Stomach (tissue), 9 donors: ENCODE results near the gene GRK4. TPM values are rescaled to one million over a fixed set of nuclear protein-coding genes. Genes with fewer than 3 reads are reported as not detected.
"Not testable (repeated sequence)": the region's sequence is repeated elsewhere in the genome, so short reads cannot be mapped to it uniquely, and the experiment has no call there.

Source experiments
- DNase-seq, 2 donors: peaks; one replicate each; pipeline versions ENCODE4 v3.0.0 to v3.0.0-alpha.2; 2013 to 2019
- H3K27ac ChIP-seq, 5 donors: fragments of 200-600 bp in 4 of 5; sonication (generic) in 4 of 5; one replicate each; pipeline ENCODE4 v1.5.1; 2013 to 2019; ENCODE audit warnings: mild to moderate bottlenecking in 1 of 5, moderate library complexity in 1 of 5
- H3K27me3 ChIP-seq, 3 donors: fragments of 200-600 bp; sonication (generic); one replicate each; pipeline ENCODE4 v1.5.1; 2017 to 2019; ENCODE audit warnings: mixed run types in 1 of 3
- H3K36me3 ChIP-seq, 4 donors: fragments of 200-600 bp; sonication (generic); 1 replicate in 3 of 4; 2 replicates in 1 of 4; pipeline ENCODE4 v1.5.1; 2016 to 2019
- H3K4me1 ChIP-seq, 4 donors: fragments of 200-600 bp; sonication (generic); one replicate each; pipeline ENCODE4 v1.5.1; 2016 to 2019
- H3K4me3 ChIP-seq, 4 donors: fragments of 200-600 bp; sonication (generic) in 3 of 4; one replicate each; pipeline ENCODE4 v1.5.1; 2016 to 2019; ENCODE audit warnings: mild to moderate bottlenecking in 1 of 4
- H3K9me3 ChIP-seq, 4 donors: fragments of 200-600 bp; sonication (generic); one replicate each; pipeline ENCODE4 v1.5.1; 2016 to 2019
- CTCF ChIP-seq, 7 experiments: fragments of 450-650 bp in 4 of 7; fragments of 200-600 bp in 3 of 7; sonication (generic) in 3 of 7; IDR thresholded peaks; one replicate each; pipeline ENCODE4 v1.5.1; 2016 to 2019; ENCODE audit warnings: antibody characterized with exemption in 7 of 7, control low read depth in 2 of 7, mild to moderate bottlenecking in 1 of 7
- EP300 ChIP-seq: sonication (generic); formaldehyde crosslinking; IDR thresholded peaks from one replicate; pipeline ENCODE4 v1.6.1; 2017; ENCODE audit warnings: antibody characterized with exemption
- POLR2A ChIP-seq, 4 donors: fragments of 450-650 bp; IDR thresholded peaks; one replicate each; pipeline ENCODE4 v1.6.1; 2016; ENCODE audit warnings: antibody characterized with exemption in 4 of 4, control low read depth in 2 of 4, mild to moderate bottlenecking in 1 of 4, moderate library complexity in 1 of 4
- POLR2AphosphoS5 ChIP-seq, 3 donors: sonication (generic); formaldehyde crosslinking; IDR thresholded peaks; one replicate each; pipeline ENCODE4 v1.6.1; 2016; ENCODE audit warnings: antibody characterized with exemption in 3 of 3
- WGBS, 5 donors: extraction: QIAGEN DNeasy Blood & Tissue Kit in 3 of 5; methylation state at CpG; one replicate each; pipeline versions ENCODE4 v1.1.5 to v1.1.7; 2013 to 2018; 5-methylcytosine and 5-hydroxymethylcytosine counted together
- intact Hi-C: fragments of 100-400 bp; cut with DNase I; formaldehyde crosslinking; loops from one replicate; pipeline ENCODE4 v1.15.1; 2023; ENCODE audit warnings: low total_unique reads
- polyA plus RNA-seq, 3 donors: library from polyadenylated mRNA; stranded (reverse); fragments of 200-250 nt; gene quantifications; one replicate each; pipeline ENCODE4 v1.2.3, GENCODE V29; 2013
- total RNA-seq, 5 donors: library from RNA; depleted of rRNA; stranded (reverse); fragments of >200 nt; gene quantifications; one replicate each; pipeline versions ENCODE4 v1.1.0 to v1.2.3, GENCODE V29; 2014 to 2016
- donor health status: healthy with polysubstance abuse.
- donor health status: Bipolar disorder and iron deficiency.
- donor health status: healthy.

Gene GRK4
- total and polyA plus RNA-seq, 8 donors = 0.58 to 11.9 (median 5.1) TPM

- DNase-seq = no peak
- Histone ChIP-seq H3K27ac (no peak overlapping the region), H3K4me3 (no peak overlapping the region), H3K4me1 (no peaks in the 10 kb centered on the region), H3K36me3 (no peaks in the 10 kb centered on the region), H3K27me3 (no peaks in the 10 kb centered on the region), H3K9me3 (no peaks in the 10 kb centered on the region)
- intact Hi-C loops = no loop called here
- TF ChIP-seq CTCF (IDR thresholded peaks at IDR 0.05) (no peak), EP300 (no peak), POLR2AphosphoS5 (IDR thresholded peaks at IDR 0.05) (no peak), POLR2A (IDR thresholded peaks at IDR 0.05) (no peak)
- 90 to 96% (median 93%) methylated on average over 3 of the region's 3 CpGs for WGBS, 5 donors
Measured at GRCh38 chr4:2971275-2971674, 7.9 kb downstream of the GRK4 start.

DNA sequence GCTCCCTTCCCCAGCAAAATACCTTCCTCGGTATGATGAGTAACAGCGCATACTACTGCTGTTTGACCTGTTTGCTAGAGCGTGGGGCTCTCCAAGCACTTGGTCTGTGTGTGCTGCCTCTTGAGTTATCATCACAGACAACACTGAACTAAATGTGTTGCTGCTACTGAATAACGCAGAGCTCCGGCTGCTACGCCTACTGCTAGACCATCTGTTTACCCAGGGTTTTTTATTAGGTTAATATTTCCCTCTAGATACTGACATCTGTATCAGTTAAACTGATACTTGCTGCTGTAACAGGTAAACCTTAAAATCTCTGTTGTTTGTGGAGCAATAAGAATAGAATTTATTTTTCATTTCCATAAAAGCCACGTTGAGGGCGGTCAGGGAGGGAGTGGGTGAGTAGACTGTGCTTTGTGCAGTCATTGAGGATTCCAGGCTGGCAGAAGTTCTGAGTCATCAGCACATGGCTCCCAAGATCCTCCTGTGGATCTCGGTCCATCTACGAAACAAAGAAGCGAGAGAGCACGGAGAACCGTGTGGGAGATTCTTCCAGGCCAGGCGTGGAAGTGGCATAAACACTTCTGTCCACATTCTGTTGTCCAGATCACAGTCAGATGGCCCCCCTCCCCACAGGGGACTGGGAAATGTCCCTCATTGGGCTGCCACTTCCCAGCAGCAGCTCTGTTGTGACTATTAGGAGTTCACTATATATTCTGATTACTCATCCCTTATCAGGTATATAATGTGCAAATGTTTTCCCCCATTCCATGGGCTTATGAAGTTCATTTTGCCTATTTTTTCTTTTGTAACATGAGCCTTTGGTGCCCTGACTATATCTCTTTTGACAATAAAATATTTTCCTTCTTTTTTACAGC is 14.1 kb downstream of the GRK4 start:
- 80 to 87% (median 82%) methylated on average over 14 of the region's 14 CpGs for WGBS, 5 donors
- no peaks in the 10 kb centered on the region for H3K4me1 ChIP-seq
- no peaks in the 10 kb centered on the region for H3K36me3 ChIP-seq
- H3K27me3 ChIP-seq = no peaks in the 10 kb centered on the region
- TF ChIP-seq POLR2AphosphoS5 (IDR thresholded peaks at IDR 0.05) = no peak
- no peak for TF ChIP-seq CTCF (IDR thresholded peaks at IDR 0.05)
- TF ChIP-seq POLR2A (IDR thresholded peaks at IDR 0.05) = no peak
- TF ChIP-seq EP300 = no peak
- H3K27ac ChIP-seq = no peak overlapping the region
- H3K9me3 ChIP-seq = peaks cover 0 to 15% (median 10%) of the 10 kb centered on the region in 4 donors
- DNase-seq = peak in 1 of 2 donors; percentile 28
- intact Hi-C loops = no loop called here
- no peak overlapping the region for H3K4me3 ChIP-seq

GRCh38 chr4:2981256-2981819 is 18.0 kb downstream of the GRK4 start:
- DNase-seq = no peak
- TF ChIP-seq POLR2AphosphoS5 (IDR thresholded peaks at IDR 0.05) (no peak), EP300 (no peak), POLR2A (IDR thresholded peaks at IDR 0.05) (no peak), CTCF (IDR thresholded peaks at IDR 0.05) (no peak)
- no peaks in the 10 kb centered on the region for H3K27me3 ChIP-seq
- no peaks in the 10 kb centered on the region for H3K36me3 ChIP-seq
- WGBS, 5 donors = 73 to 90% (median 87%) methylated on average over 4 of the region's 4 CpGs
- peaks cover 0 to 15% (median 10%) of the 10 kb centered on the region in 4 donors for H3K9me3 ChIP-seq
- intact Hi-C loops = no loop called here
- no peaks in the 10 kb centered on the region for H3K4me1 ChIP-seq
- H3K27ac ChIP-seq = no peak overlapping the region
- no peak overlapping the region for H3K4me3 ChIP-seq

GRCh38 chr4:2982012-2982411 is 18.6 kb downstream of the GRK4 start:
- H3K9me3 ChIP-seq = peaks cover 0 to 15% (median 10%) of the 10 kb centered on the region in 4 donors
- H3K36me3 ChIP-seq = no peaks in the 10 kb centered on the region
- WGBS, 5 donors = 83 to 93% (median 85%) methylated on average over 4 of the region's 4 CpGs
- H3K4me1 ChIP-seq = no peaks in the 10 kb centered on the region
- TF ChIP-seq EP300 = no peak
- TF ChIP-seq POLR2A (IDR thresholded peaks at IDR 0.05) = no peak
- TF ChIP-seq POLR2AphosphoS5 (IDR thresholded peaks at IDR 0.05) = no peak
- TF ChIP-seq CTCF (IDR thresholded peaks at IDR 0.05) = no peak
- H3K4me3 ChIP-seq = no peak overlapping the region
- intact Hi-C loops = no loop called here
- DNase-seq = no peak
- H3K27ac ChIP-seq = no peak overlapping the region
- no peaks in the 10 kb centered on the region for H3K27me3 ChIP-seq

DNA sequence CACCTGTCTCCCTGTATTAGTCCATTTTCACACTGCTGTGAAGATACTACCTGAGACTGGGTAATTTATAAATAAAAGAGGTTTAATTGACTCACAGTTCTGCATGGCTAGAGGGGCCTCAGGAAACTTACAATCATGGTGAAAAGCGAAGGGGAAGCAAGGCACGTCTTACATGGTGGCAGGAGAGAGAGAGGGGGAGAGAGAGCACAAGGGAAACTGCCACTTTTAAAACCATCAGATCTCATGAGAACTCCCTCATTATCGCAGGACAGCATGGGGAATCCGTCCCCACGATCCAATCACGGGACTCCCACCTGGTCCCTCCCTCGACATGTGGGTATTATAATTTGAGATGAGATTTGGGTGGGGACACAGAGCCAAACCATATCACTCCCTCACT is 20.3 kb downstream of the GRK4 start:
- WGBS, 5 donors = 87 to 91% (median 89%) methylated on average over 7 of the region's 7 CpGs
- H3K4me1 ChIP-seq, H3K4me3 ChIP-seq, H3K27me3 ChIP-seq, H3K36me3 ChIP-seq, H3K27ac ChIP-seq, DNase-seq, intact Hi-C loops: not testable (repeated sequence)
- H3K9me3 ChIP-seq = peaks cover 0 to 15% (median 10%) of the 10 kb centered on the region in 4 donors
